Right renal pelvis (tissue), 4 donors: Measurements from ENCODE around the gene GDPGP1. TPM values are rescaled to one million over a fixed set of nuclear protein-coding genes. Genes with fewer than 3 reads are reported as not detected.

Experiments used
- DNase-seq, 4 donors: peaks; one replicate each; pipeline ENCODE4 v3.0.0-alpha.2; 2013; ENCODE audit warnings: low read depth in 4 of 4, low spot score in 3 of 4, missing footprints in 1 of 4
- polyA plus RNA-seq, 4 donors: library from polyadenylated mRNA; unstranded; fragments of 120-200 nt; gene quantifications; one replicate each; pipeline ENCODE4 v1.2.1, GENCODE V29; 2013; ENCODE audit not compliant: insufficient read length in 4 of 4

Gene GDPGP1
- polyA plus RNA-seq, 4 donors, result 3.2 to 4.5 (median 4.1) TPM

GRCh38 chr15:90223441-90224165 is 10.4 kb upstream of the GDPGP1 start:
- DNase-seq, result no peak

GRCh38 chr15:90225047-90225446 is 9.0 kb upstream of the GDPGP1 start:
- DNase-seq, result no peak

- DNase-seq, result no peak
Observed at GRCh38 chr15:90225504-90226234, 8.3 kb upstream of the GDPGP1 start.

- no peak for DNase-seq
Observed at GRCh38 chr15:90227336-90227735, 6.7 kb upstream of the GDPGP1 start.

GRCh38 chr15:90227816-90228772 is 5.9 kb upstream of the GDPGP1 start:
- no peak for DNase-seq

GRCh38 chr15:90228960-90229359 is 5.0 kb upstream of the GDPGP1 start:
- no peak for DNase-seq

- DNase-seq, result no peak
Observed at GRCh38 chr15:90230071-90230494, 3.9 kb upstream of the GDPGP1 start.

GRCh38 chr15:90230610-90231009 is 3.4 kb upstream of the GDPGP1 start:
- no peak for DNase-seq

GRCh38 chr15:90231028-90232017 is 2.7 kb upstream of the GDPGP1 start:
- no peak for DNase-seq

- DNase-seq, result no peak
Observed at GRCh38 chr15:90232196-90232595, 1.8 kb upstream of the GDPGP1 start.

GRCh38 chr15:90232941-90233386 is 1.0 kb upstream of the GDPGP1 start:
- DNase-seq, result no peak

GRCh38 chr15:90233387-90234095 is 468 bp upstream of the GDPGP1 start, which contains the start of gene CIB1:
CIB1 (minus strand) TSS chr15:90233941; CDS start chr15:90233885, 56 bp downstream.
- DNase-seq, result peak in 3 of 4 donors; percentile 91 to 93 (median 92)

- DNase-seq, result no peak
Observed at GRCh38 chr15:90239371-90239770, 5.4 kb downstream of the GDPGP1 start.

- DNase-seq, result no peak
Observed at GRCh38 chr15:90240856-90241255, 6.8 kb downstream of the GDPGP1 start.

- DNase-seq, result no peak
Observed at GRCh38 chr15:90241343-90242192, 7.6 kb downstream of the GDPGP1 start.

GRCh38 chr15:90243943-90244639 is 10.1 kb downstream of the GDPGP1 start:
- no peak for DNase-seq

- no peak for DNase-seq
Observed at GRCh38 chr15:90248789-90249202, 14.8 kb downstream of the GDPGP1 start.
